ENCODE data around the gene WDFY4.
"Not testable (repeated sequence)": the region's sequence is repeated elsewhere in the genome, so short reads cannot be mapped to it uniquely, and the experiment has no call there.

Gene WDFY4

GRCh38 chr10:48684792-48685623, at the start of gene WDFY4:
Gene WDFY4 (plus strand): TSS chr10:48684873. CDS start chr10:48709733, 24,860 bp downstream.
- DNase-seq (ENCODE audit: low spot score), result no peak

GRCh38 chr10:48634984-48635557, 49.6 kb upstream of the WDFY4 start:
- DNase-seq (ENCODE audit: low spot score), result no peak

- DNase-seq (ENCODE audit: low spot score), result no peak
Observed at GRCh38 chr10:48636231-48636630, 48.4 kb upstream of the WDFY4 start.

- DNase-seq (ENCODE audit: low spot score), result no peak
Observed at GRCh38 chr10:48636901-48637300, 47.8 kb upstream of the WDFY4 start.

- no peak for DNase-seq (ENCODE audit: low spot score)
Observed at GRCh38 chr10:48638158-48638557, 46.5 kb upstream of the WDFY4 start.

GRCh38 chr10:48638739-48639527, 45.7 kb upstream of the WDFY4 start:
- no peak for DNase-seq (ENCODE audit: low spot score)

- no peak for DNase-seq (ENCODE audit: low spot score)
Observed at GRCh38 chr10:48639632-48640031, 45.0 kb upstream of the WDFY4 start.

GRCh38 chr10:48640326-48640725, 44.3 kb upstream of the WDFY4 start:
- no peak for DNase-seq (ENCODE audit: low spot score)

GRCh38 chr10:48641099-48641690, 43.5 kb upstream of the WDFY4 start:
- DNase-seq (ENCODE audit: low spot score), result not testable (repeated sequence)

- DNase-seq (ENCODE audit: low spot score), result no peak
Observed at GRCh38 chr10:48645600-48645999, 39.1 kb upstream of the WDFY4 start.

GRCh38 chr10:48647073-48647472, 37.6 kb upstream of the WDFY4 start:
- not testable (repeated sequence) for DNase-seq (ENCODE audit: low spot score)

- peak; percentile 28 for DNase-seq (ENCODE audit: low spot score)
Observed at GRCh38 chr10:48648172-48648942, 36.3 kb upstream of the WDFY4 start.

- DNase-seq (ENCODE audit: low spot score), result peak; percentile 23
Observed at GRCh38 chr10:48649349-48649944, 35.2 kb upstream of the WDFY4 start.

- no peak for DNase-seq (ENCODE audit: low spot score)
Observed at GRCh38 chr10:48651293-48651692, 33.4 kb upstream of the WDFY4 start.

GRCh38 chr10:48651839-48652238, 32.8 kb upstream of the WDFY4 start:
- DNase-seq (ENCODE audit: low spot score), result no peak

GRCh38 chr10:48652344-48652743, 32.3 kb upstream of the WDFY4 start:
- DNase-seq (ENCODE audit: low spot score), result no peak

GRCh38 chr10:48653347-48653746, 31.3 kb upstream of the WDFY4 start:
- no peak for DNase-seq (ENCODE audit: low spot score)

- no peak for DNase-seq (ENCODE audit: low spot score)
Observed at GRCh38 chr10:48653944-48654698, 30.6 kb upstream of the WDFY4 start.

- DNase-seq (ENCODE audit: low spot score), result peak; percentile 65
Observed at GRCh38 chr10:48655411-48656240, 29.0 kb upstream of the WDFY4 start.

Data from D341Med (cell line).